Measurements from ENCODE around the gene TMEM92. TPM values are rescaled to one million over a fixed set of nuclear protein-coding genes. Genes with fewer than 3 reads are reported as not detected.

The TMEM92 gene
- total RNA-seq, 1 donor from 2014 or later = 11.3 TPM

DNA sequence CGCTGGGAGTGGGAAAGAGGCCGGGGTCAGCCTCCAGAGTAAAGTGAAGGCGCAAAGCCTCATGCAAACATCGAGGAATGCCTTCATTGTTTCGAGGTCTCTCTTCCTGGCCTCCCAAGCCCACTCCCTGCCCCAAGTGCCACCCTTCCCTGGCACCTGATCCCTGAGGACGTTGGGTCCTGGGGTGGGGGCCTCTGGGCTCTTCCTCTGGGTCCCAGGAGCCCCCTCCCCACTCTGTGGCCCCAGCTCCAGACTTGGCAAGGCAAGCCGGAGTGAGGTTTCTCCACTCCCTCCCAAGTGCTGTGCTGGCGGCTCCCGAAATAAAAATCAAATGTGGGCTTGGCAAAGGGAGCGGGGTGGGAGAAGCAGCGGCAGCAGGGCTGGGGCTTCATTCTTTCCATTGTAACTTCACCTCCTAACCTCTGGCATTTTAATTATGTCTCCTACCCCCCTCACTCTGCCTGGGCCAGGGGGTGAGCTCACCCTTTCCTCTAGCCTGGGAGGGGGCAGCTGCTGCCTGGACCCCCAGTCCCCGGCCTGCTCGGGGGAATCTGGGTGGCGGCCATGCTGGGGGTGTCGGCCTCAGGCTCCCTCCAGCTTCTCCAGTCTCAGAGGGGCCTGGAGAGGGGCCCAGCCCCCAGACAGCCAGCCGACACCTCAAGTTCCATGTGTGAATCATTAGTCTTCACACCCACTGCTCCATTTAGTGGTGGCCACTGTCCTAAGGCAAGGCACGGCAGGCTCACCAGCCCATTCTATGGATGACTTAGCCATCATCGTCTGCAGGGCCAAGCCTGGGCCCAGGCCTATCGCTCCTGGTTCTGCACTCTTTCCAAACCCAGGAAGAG, 14.6 kb upstream of the TMEM92 start:
- DNase-seq = peak; percentile 46
- intact Hi-C loops (cut with DNase I) = no loop called here
- H3K4me1 ChIP-seq = peaks cover 7% of the 10 kb centered on the region

GRCh38 chr17:50260501-50260911, 13.8 kb upstream of the TMEM92 start:
- Histone ChIP-seq H3K4me3 (no peak overlapping the region), H3K9me3 (no peaks in the 10 kb centered on the region), H3K36me3 (no peaks in the 10 kb centered on the region), H3K27me3 (no peaks in the 10 kb centered on the region), H3K27ac (no peak overlapping the region), H3K4me1 (peaks cover 7% of the 10 kb centered on the region)
- TF ChIP-seq, protein P1, sequence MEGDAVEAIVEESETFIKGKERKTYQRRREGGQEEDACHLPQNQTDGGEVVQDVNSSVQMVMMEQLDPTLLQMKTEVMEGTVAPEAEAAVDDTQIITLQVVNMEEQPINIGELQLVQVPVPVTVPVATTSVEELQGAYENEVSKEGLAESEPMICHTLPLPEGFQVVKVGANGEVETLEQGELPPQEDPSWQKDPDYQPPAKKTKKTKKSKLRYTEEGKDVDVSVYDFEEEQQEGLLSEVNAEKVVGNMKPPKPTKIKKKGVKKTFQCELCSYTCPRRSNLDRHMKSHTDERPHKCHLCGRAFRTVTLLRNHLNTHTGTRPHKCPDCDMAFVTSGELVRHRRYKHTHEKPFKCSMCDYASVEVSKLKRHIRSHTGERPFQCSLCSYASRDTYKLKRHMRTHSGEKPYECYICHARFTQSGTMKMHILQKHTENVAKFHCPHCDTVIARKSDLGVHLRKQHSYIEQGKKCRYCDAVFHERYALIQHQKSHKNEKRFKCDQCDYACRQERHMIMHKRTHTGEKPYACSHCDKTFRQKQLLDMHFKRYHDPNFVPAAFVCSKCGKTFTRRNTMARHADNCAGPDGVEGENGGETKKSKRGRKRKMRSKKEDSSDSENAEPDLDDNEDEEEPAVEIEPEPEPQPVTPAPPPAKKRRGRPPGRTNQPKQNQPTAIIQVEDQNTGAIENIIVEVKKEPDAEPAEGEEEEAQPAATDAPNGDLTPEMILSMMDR (IDR thresholded peaks at IDR 0.05) = no peak
- peak; percentile 54 for DNase-seq
- intact Hi-C loops (cut with DNase I) = no loop called here
- ATAC-seq = no peak

More for the DNA sequence above, 14.6 kb upstream of the TMEM92 start:
- H3K36me3 ChIP-seq = no peaks in the 10 kb centered on the region
- TF ChIP-seq, protein P1 (IDR thresholded peaks at IDR 0.05) = no peak
- ATAC-seq = no peak
- no peaks in the 10 kb centered on the region for H3K9me3 ChIP-seq
- H3K4me3 ChIP-seq = no peak overlapping the region
- no peak overlapping the region for H3K27ac ChIP-seq
- no peaks in the 10 kb centered on the region for H3K27me3 ChIP-seq

- H3K4me1 ChIP-seq = peaks cover 7% of the 10 kb centered on the region
- no peaks in the 10 kb centered on the region for H3K27me3 ChIP-seq
- ATAC-seq (no peak), DNase-seq (peak; percentile 42)
- H3K4me3 ChIP-seq = no peak overlapping the region
- no peaks in the 10 kb centered on the region for H3K9me3 ChIP-seq
- no peak overlapping the region for H3K27ac ChIP-seq
- intact Hi-C loops (cut with DNase I) = no loop called here
- H3K36me3 ChIP-seq = no peaks in the 10 kb centered on the region
- TF ChIP-seq, protein P1 (IDR thresholded peaks at IDR 0.05) = no peak
Observed at GRCh38 chr17:50261051-50261915, 13.0 kb upstream of the TMEM92 start.

DNA sequence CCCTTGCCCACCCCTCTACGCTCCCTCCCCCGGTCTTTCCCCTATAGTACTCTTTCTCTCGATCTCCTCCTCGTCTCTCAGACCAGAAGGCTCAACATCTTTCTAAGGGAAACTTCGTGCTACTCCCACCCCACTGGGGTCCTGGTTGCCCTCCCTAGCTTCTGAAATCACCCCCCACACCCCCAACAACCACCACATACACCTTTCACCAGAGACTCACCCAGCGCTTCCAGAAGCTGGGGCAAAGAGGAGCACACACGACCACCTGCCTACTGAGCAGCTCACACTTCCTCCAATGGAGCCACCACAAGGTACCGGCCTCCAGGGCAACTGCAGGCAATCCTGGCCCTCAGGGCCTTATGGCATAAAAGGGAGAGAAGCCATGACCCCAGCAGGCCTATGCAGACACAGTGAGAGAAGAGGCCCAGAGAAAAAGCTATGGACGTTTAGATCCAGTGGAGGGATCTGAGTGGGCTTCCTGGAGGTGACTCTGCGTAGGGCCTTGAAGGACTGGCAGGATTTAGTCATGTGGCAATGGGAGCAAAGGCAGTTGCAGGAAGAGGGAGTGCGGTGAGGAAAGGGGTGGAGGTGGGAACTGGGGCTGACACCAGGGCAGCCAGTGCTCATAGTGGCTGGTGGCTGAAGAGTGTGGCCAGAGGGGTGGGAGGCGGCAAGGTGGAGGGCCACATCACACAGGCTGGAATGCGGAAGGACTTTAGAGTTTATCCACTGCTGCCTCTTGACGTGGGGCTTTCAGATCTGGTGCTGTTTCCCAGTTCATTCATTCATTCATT, 12.1 kb upstream of the TMEM92 start:
- Histone ChIP-seq H3K4me3 (no peak overlapping the region), H3K4me1 (peaks cover 16% of the 10 kb centered on the region), H3K27ac (no peak overlapping the region), H3K36me3 (no peaks in the 10 kb centered on the region), H3K9me3 (no peaks in the 10 kb centered on the region), H3K27me3 (no peaks in the 10 kb centered on the region)
- intact Hi-C loops (cut with DNase I) = no loop called here
- ATAC-seq = peak; percentile 18
- DNase-seq = peak; percentile 63
- TF ChIP-seq, protein P1 (IDR thresholded peaks at IDR 0.05) = no peak

Measured in upper lobe of right lung (tissue), 1 donor.